Measurements from ENCODE around the gene CNOT9.

DNA sequence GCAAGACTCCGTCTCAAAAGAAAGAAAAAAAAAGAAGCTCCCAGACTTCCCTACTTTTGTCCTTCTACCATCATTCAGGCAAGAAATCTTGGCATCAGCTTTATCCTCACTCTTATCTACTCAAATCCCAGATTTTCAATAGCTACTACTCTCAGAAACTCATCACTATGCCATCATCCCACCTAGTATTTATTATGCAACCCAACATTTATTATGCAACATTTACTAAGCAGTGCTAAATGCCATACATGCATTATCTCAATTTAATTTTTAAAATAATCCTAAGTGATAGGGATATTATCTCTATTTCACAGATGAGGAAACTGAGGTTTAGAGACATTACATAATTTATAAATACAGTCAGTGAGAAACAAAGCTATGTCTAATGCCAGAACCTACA lies 4.6 kb upstream of the CNOT9 start:
- TF ChIP-seq POLR2A (IDR thresholded peaks at IDR 0.05; ENCODE audit: low read depth, low read length), result no peak
- TF ChIP-seq TAF1 (IDR thresholded peaks at IDR 0.05; ENCODE audit: low read depth, low read length), result no peak
- no peak for TF ChIP-seq POLR2AphosphoS5 (IDR thresholded peaks at IDR 0.05; ENCODE audit: low read depth, low read length)

Data from GM12891 (cell line).